OCI-LY3 (cell line): ENCODE results near the gene GARIN3.

Source experiments
- EZH2phosphoT487 ChIP-seq: fragments of 200-600 bp; shearing (Covaris generic); IDR thresholded peaks from 2 replicates; pipeline ENCODE4 v1.6.1; 2018; ENCODE audit warnings: antibody characterized with exemption, mixed run types, low read depth
- TF ChIP-seq, protein P1 (sequence below): fragments of 200-600, 300-600 bp; sonication (generic); IDR thresholded peaks from 2 replicates; pipeline ENCODE4 v1.5.1; 2014; ENCODE audit warnings: antibody characterized with exemption, low read length, low read depth

GRCh38 chr5:157167214-157167621 is 1.2 kb upstream of the GARIN3 start:
- TF ChIP-seq, protein P1, sequence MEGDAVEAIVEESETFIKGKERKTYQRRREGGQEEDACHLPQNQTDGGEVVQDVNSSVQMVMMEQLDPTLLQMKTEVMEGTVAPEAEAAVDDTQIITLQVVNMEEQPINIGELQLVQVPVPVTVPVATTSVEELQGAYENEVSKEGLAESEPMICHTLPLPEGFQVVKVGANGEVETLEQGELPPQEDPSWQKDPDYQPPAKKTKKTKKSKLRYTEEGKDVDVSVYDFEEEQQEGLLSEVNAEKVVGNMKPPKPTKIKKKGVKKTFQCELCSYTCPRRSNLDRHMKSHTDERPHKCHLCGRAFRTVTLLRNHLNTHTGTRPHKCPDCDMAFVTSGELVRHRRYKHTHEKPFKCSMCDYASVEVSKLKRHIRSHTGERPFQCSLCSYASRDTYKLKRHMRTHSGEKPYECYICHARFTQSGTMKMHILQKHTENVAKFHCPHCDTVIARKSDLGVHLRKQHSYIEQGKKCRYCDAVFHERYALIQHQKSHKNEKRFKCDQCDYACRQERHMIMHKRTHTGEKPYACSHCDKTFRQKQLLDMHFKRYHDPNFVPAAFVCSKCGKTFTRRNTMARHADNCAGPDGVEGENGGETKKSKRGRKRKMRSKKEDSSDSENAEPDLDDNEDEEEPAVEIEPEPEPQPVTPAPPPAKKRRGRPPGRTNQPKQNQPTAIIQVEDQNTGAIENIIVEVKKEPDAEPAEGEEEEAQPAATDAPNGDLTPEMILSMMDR = no peak
- no peak for TF ChIP-seq EZH2phosphoT487
